VCaP (cell line): ENCODE data around the gene ITPR3.

Experiments
- H3K27ac ChIP-seq: fragments of 450-650 bp; 2 replicates; pipeline ENCODE4 v1.5.1; 2017
- TF ChIP-seq, protein P1 (sequence below): fragments of 450-650 bp; conservative IDR thresholded peaks from 2 replicates; pipeline ENCODE4 v1.5.1; 2017; ENCODE audit warnings: mild to moderate bottlenecking, moderate library complexity

The ITPR3 gene

DNA sequence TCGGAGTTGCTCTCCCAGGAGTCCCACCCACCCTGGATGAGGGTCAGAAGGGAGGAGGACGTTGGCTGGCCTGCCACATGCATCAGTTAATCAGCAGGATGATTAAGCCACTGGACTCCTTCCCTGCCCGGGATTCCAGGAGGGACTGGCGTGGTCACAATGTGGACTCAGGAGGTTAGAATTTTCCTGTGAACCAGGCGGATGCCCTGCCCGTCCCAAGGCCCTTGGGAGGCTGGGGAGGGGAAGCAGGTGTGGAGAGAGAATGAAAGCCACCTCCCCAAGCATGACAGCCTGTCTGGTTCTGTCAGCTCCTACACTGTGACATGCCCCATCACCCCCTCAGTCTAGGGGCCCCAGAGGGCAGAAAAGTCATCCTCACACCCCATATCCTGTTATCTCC is 11.6 kb upstream of the ITPR3 start:
- TF ChIP-seq, protein P1, sequence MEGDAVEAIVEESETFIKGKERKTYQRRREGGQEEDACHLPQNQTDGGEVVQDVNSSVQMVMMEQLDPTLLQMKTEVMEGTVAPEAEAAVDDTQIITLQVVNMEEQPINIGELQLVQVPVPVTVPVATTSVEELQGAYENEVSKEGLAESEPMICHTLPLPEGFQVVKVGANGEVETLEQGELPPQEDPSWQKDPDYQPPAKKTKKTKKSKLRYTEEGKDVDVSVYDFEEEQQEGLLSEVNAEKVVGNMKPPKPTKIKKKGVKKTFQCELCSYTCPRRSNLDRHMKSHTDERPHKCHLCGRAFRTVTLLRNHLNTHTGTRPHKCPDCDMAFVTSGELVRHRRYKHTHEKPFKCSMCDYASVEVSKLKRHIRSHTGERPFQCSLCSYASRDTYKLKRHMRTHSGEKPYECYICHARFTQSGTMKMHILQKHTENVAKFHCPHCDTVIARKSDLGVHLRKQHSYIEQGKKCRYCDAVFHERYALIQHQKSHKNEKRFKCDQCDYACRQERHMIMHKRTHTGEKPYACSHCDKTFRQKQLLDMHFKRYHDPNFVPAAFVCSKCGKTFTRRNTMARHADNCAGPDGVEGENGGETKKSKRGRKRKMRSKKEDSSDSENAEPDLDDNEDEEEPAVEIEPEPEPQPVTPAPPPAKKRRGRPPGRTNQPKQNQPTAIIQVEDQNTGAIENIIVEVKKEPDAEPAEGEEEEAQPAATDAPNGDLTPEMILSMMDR = no peak
- no peak overlapping the region for H3K27ac ChIP-seq

GRCh38 chr6:33610067-33610466 is 11.1 kb upstream of the ITPR3 start:
- no peak overlapping the region for H3K27ac ChIP-seq
- TF ChIP-seq, protein P1 = no peak

DNA sequence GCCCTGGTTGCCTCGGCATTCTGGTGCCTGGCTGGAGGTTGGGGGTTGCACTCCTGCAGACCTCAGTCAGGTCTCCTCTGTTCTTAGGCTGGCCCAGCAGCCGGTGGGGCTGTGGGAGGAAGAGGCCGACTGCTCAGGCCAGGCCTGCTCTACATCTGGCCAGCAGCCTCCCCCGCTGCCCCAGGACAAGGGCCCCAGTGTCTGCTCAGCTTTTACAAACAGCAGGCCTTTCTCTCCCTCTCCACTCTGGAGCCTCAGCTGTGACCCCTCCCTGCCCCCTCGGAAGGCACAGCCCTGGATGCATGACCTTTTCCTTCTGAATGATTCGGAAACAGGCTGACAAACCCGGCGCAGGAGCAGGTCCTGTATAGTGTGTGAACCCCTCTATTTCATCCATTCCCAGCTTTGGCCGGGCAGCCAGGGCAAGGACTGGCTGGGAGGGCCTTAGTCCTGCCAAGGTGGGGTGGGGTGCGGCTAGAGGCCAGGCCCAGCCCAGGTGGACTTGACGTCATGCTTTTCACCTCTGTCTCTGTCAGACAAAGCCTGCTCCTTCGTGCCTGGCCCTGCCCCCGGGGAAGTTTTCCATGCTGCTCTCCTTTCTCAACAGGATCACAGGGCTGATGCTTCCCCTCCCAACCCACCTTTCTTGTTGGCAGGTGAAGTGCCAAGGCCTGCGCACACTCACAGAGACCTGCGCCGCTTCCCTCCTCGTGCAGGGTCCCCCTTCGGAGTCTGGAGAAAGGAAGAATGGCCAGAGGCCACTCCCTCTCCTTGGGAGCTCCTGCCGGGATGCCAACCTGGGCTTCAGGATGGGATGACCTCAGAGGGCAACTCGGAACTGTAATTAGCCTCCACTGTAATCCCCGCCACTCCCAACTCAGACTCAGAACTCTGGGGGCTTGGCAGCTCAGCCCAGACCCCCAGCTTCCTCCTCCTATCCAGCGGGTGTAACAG is 10.1 kb upstream of the ITPR3 start:
- TF ChIP-seq, protein P1 = no peak
- no peak overlapping the region for H3K27ac ChIP-seq

DNA sequence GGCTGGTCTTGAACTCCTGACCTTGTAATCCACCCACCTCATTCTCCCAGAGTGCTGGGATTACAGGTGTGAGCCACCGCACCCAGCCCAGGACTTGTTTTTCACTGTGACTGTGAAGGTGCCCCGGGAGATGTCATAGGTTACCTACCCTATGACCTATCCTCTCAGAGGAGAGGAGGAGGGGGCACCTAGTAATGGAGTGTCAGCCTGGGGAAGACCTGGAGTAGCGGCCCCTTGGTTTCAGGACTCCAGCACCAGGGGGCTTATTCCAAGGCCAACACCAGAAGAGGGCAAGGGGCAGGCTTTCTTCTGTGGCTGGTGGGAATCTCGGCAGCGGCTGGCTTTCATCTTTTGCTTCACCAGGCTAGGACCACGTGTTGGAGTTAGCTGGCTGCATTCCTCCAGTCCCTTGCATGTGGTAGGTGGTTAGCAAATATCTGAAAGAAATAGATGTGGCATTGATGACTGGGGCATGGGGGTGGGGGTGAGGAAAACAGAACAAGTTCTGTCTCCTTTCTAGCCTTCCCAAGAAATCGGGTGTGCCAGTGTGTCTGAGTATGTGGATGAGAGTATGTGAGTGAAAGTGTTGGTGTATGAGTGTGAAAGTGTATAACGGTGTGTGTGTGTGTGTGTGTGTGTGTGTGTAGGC is 7.9 kb upstream of the ITPR3 start:
- no peak overlapping the region for H3K27ac ChIP-seq
- TF ChIP-seq, protein P1 = no peak

- no peak overlapping the region for H3K27ac ChIP-seq
- TF ChIP-seq, protein P1 = no peak
These were observed 7.3 kb upstream of the ITPR3 start for GRCh38 chr6:33613795-33614168.

DNA sequence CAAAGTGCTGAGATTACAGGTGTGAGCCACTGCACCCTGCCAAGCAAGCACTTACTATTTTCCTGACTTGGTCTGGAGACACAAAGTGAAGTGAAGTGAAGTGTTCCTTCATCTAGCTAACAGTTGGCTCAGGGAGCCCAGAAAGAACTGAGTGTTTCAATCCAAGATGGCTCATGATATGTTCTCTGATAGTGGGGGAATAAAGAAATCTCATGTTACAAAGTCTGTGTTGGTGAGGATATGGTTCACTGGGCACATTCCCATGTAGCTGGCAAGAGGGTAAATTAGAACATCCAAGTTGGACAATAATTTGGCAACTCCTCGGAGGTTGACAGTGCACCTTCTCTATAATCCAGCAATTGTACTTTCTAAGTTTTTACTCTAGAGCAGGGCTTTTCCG is 5.0 kb upstream of the ITPR3 start:
- no peak overlapping the region for H3K27ac ChIP-seq
- TF ChIP-seq, protein P1 = no peak

DNA sequence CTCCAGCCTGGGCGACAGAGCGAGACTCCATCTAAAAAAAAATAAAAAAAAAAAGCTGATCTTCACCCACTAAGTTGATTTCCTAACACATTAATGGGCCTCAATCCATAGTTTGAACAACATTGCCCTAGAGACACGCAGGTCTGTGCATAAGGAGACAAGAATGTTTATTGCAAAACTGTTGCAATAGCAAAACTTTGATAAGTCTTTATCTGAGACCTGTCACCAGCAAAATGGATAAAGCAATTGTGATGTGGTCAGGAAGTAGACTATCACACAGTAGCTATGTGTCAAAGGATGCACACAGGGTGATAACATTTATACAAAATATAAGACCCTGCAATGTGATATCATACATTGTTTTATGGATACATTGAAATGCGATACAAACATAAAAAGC is 4.2 kb upstream of the ITPR3 start:
- no peak overlapping the region for H3K27ac ChIP-seq

More for the DNA sequence above, 4.2 kb upstream of the ITPR3 start:
- TF ChIP-seq, protein P1 = no peak
